Measurements from ENCODE around the gene CCNY. TPM values are rescaled to one million over a fixed set of nuclear protein-coding genes. Genes with fewer than 3 reads are reported as not detected.

CCNY gene
- total RNA-seq = 38.9 and 52.3 TPM in 2 replicates
- polyA plus RNA-seq = 79.9 and 84.7 TPM in 2 replicates

DNA sequence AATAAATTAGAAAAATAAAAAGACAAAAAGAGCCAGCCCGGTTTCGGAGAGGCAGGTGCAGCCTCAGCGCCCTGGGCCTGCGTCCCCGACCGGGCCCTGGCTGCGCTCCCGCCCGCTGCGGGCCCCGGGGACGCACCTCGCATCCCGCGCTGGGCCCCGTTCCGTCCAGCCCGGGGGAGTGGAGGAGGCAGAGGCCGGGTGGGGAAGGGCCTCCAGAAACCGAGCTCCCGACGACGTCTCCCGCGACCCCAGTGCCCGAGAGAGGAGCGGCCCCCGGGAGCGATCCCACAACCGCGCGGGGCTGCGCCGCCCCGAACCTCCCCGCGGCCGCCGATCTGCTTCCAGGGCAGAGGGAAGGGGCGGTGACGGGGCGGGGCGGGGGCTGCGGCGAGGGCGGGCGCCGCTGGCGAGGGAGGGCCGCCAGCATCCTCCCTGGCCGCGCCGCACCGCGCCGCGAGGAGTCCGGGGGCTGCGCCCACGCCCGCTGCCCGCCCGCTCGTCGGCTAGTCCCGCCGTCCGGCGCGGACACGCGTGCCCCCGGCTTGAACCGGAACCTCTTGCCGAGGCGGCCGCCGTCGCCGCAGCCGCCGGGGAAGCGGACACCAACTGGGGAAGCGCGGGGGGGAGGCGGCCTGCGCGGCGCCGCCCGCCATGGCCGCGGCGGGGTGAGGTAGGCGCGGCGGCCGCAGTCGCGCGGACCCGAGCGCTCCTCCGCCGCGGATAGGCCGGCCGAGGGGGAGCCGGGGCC, at the start of gene CCNY:
Gene CCNY, plus strand, starts transcription at position 426 of the 748 bp plus-strand sequence. CDS start 545 bp downstream, outside the sequence.
- Histone ChIP-seq H3K4me3 (peak within 1 kb of the TSS; percentile 99), H3K27me3 (no peaks in the 10 kb centered on the region), H3K27ac (peak within 1 kb of the TSS; percentile 90), H3K36me3 (no peaks in the 10 kb centered on the region), H3K9me3 (ENCODE audit: low read depth) (no peaks in the 10 kb centered on the region), H3K4me1 (ENCODE audit: low read depth) (peaks cover 41% of the 10 kb centered on the region)
- DNase-seq (ENCODE audit: low read depth in 1 of 2, low spot score in 1 of 2) = peak; percentile 81 to 82
- TF ChIP-seq, protein P1, sequence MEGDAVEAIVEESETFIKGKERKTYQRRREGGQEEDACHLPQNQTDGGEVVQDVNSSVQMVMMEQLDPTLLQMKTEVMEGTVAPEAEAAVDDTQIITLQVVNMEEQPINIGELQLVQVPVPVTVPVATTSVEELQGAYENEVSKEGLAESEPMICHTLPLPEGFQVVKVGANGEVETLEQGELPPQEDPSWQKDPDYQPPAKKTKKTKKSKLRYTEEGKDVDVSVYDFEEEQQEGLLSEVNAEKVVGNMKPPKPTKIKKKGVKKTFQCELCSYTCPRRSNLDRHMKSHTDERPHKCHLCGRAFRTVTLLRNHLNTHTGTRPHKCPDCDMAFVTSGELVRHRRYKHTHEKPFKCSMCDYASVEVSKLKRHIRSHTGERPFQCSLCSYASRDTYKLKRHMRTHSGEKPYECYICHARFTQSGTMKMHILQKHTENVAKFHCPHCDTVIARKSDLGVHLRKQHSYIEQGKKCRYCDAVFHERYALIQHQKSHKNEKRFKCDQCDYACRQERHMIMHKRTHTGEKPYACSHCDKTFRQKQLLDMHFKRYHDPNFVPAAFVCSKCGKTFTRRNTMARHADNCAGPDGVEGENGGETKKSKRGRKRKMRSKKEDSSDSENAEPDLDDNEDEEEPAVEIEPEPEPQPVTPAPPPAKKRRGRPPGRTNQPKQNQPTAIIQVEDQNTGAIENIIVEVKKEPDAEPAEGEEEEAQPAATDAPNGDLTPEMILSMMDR (IDR thresholded peaks at IDR 0.05; ENCODE audit: low read depth, low read length) = no peak

DNA sequence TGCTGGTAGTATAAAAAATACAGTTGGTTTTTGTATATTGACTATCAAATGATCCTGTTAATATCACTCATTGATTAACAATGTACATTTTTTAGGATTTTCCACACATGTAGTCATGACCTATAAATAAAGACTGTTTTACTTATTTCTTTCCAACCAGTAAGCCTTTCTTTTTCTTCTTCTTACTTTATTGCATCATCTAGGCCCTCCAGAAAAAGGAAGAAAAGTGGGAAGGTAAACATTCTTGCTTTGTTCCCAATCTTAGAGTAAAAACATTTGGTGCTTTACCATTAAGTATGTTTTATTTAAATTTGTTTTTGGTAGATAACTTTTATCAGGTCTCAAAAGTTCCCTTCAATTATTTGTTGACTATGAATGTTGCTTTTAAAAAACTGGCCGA, 47.1 kb upstream of the CCNY start:
- no peaks in the 10 kb centered on the region for H3K9me3 ChIP-seq (ENCODE audit: low read depth)
- TF ChIP-seq, protein P1 (IDR thresholded peaks at IDR 0.05; ENCODE audit: low read depth, low read length) = no peak
- DNase-seq (ENCODE audit: low read depth in 1 of 2, low spot score in 1 of 2) = no peak

DNA sequence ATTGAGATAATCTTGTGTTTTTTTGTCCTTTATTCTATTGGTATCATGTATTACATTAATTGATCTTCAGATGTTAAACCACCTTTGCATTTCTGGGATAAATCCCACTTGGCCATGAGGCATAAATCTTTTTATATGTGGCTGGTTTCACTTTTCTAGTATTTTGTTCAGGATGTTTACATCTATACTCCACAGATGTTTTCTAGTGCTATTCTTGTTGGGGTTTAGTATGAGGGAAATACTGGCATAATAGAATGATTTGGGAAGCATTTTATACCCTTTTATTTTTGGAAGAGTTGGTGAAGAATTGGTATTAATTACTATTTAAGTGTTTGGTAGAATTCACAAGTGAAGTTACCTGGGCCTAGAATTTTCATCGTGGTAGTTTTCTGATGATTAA, 41.8 kb upstream of the CCNY start:
- DNase-seq (ENCODE audit: low read depth in 1 of 2, low spot score in 1 of 2) = no peak
- TF ChIP-seq, protein P1 (IDR thresholded peaks at IDR 0.05; ENCODE audit: low read depth, low read length) = no peak
- H3K4me1 ChIP-seq (ENCODE audit: low read depth) = no peaks in the 10 kb centered on the region
- H3K27ac ChIP-seq = no peak overlapping the region
- no peak overlapping the region for H3K4me3 ChIP-seq
- H3K9me3 ChIP-seq (ENCODE audit: low read depth) = no peaks in the 10 kb centered on the region
- no peaks in the 10 kb centered on the region for H3K36me3 ChIP-seq
- H3K27me3 ChIP-seq = no peaks in the 10 kb centered on the region

More for the DNA sequence above, 47.1 kb upstream of the CCNY start:
- Histone ChIP-seq H3K4me3 (no peak overlapping the region), H3K27me3 (no peaks in the 10 kb centered on the region), H3K27ac (no peak overlapping the region), H3K36me3 (no peaks in the 10 kb centered on the region), H3K4me1 (ENCODE audit: low read depth) (no peaks in the 10 kb centered on the region)

DNA sequence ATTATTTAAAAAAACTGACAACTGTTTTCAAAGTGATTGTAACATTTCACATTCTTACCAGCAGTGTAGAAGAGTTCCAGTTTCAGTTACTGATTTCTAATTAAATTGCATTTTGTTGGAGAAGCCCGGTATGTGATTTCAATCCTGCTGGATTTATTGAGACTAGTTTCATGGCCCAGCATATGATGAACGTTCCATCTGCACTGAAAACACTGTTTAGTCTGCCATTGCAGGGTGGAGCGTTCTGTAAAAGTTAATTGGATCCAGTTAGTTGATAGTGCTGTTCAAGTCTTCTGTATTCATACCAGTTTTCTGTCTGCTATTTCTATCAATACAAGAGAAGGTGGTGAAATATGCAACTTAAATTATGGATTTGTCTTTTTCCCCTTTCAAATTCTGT, 37.3 kb upstream of the CCNY start:
- TF ChIP-seq, protein P1 (IDR thresholded peaks at IDR 0.05; ENCODE audit: low read depth, low read length) = no peak
- Histone ChIP-seq H3K4me3 (no peak overlapping the region), H3K36me3 (no peaks in the 10 kb centered on the region), H3K27ac (no peak overlapping the region), H3K9me3 (ENCODE audit: low read depth) (no peaks in the 10 kb centered on the region), H3K27me3 (no peaks in the 10 kb centered on the region), H3K4me1 (ENCODE audit: low read depth) (no peaks in the 10 kb centered on the region)
- DNase-seq (ENCODE audit: low read depth in 1 of 2, low spot score in 1 of 2) = no peak

DNA sequence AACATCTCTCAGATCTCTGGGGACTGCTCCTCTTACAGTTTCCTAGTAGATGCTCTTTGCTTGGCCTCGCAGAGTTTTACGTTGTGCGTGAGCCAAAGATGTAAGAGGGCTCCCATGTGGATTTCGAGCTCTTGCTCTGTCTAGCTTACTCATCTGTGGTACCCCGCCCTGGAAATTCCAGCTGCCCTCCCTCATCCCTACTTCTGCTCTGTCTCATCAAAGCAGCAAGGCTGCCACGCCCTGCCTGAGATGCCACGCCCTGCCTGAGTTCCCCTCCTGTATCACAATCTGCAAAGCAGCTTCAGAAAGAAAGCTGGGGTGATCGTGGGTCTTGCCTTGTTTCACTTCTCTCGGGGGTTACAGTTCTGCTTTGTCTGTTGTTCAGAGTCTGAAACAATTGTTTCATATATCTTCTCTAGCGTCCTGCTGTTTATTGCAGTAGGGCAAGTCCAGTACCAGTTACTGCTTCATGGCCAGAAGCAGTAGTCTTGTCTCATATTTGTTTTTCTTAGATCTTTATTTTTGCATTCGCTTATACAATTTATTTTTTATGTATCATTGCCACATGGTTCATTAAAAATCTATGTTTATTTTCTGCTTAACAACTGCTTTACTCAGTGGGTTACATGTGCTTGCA, 36.1 kb upstream of the CCNY start:
- no peak overlapping the region for H3K27ac ChIP-seq

More for the DNA sequence above, 36.1 kb upstream of the CCNY start:
- peak in 1 of 2 donors; percentile 18 for DNase-seq (ENCODE audit: low read depth in 1 of 2, low spot score in 1 of 2)
- H3K36me3 ChIP-seq = no peaks in the 10 kb centered on the region
- no peaks in the 10 kb centered on the region for H3K4me1 ChIP-seq (ENCODE audit: low read depth)
- no peaks in the 10 kb centered on the region for H3K27me3 ChIP-seq
- TF ChIP-seq, protein P1 (IDR thresholded peaks at IDR 0.05; ENCODE audit: low read depth, low read length) = no peak
- no peak overlapping the region for H3K4me3 ChIP-seq
- no peaks in the 10 kb centered on the region for H3K9me3 ChIP-seq (ENCODE audit: low read depth)

Measured in cardiac muscle cell (in vitro differentiated cells and primary cell).